Thyroid gland (tissue), 4 donors: ENCODE measurements around the gene NMUR1.

Experiments used
- CTCF ChIP-seq, 6 experiments: fragments of 200-600 bp in 3 of 6; fragments of 450-650 bp in 3 of 6; sonication (generic) in 3 of 6; IDR thresholded peaks; one replicate each; pipeline ENCODE4 v1.5.1; 2016 to 2019; ENCODE audit warnings: antibody characterized with exemption in 6 of 6, mild to moderate bottlenecking in 2 of 6, inconsistent platforms in 1 of 6, moderate library complexity in 1 of 6
- POLR2A ChIP-seq, 2 donors: fragments of 450-650 bp; IDR thresholded peaks; one replicate each; pipeline ENCODE4 v1.6.1; 2017; ENCODE audit warnings: antibody characterized with exemption in 2 of 2, mild to moderate bottlenecking in 2 of 2, moderate library complexity in 1 of 2

GRCh38 chr2:231568785-231569435, 38.7 kb upstream of the NMUR1 start:
- no peak for TF ChIP-seq CTCF (IDR thresholded peaks at IDR 0.05)
- no peak for TF ChIP-seq POLR2A (IDR thresholded peaks at IDR 0.05)
